Type B pancreatic cell (in vitro differentiated cells): ENCODE measurements around the gene ADARB1. TPM values are rescaled to one million over a fixed set of nuclear protein-coding genes. Genes with fewer than 3 reads are reported as not detected.

Experiments
- DNase-seq: peaks from one replicate; pipeline ENCODE4 v3.0.0; 2021; ENCODE audit warnings: mixed read lengths; ENCODE audit not compliant: unreplicated experiment; ENCODE audit errors: extremely low spot score
- H3K27ac Mint-ChIP-seq: 2 replicates; pipeline ENCODE4 v1.8.0; 2021; ENCODE audit warnings: mild to moderate bottlenecking, mixed read lengths
- H3K27me3 Mint-ChIP-seq: 2 replicates; pipeline ENCODE4 v1.8.0; 2021; ENCODE audit warnings: mixed read lengths
- H3K36me3 Mint-ChIP-seq: 2 replicates; pipeline ENCODE4 v1.8.0; 2021; ENCODE audit warnings: mixed read lengths
- H3K4me1 Mint-ChIP-seq: one replicate; pipeline ENCODE4 v1.8.0; 2021; ENCODE audit warnings: mixed read lengths; ENCODE audit not compliant: unreplicated experiment
- H3K4me3 Mint-ChIP-seq: 2 replicates; pipeline ENCODE4 v1.8.0; 2021; ENCODE audit warnings: mild to moderate bottlenecking, mixed read lengths
- H3K9me3 Mint-ChIP-seq: 2 replicates; pipeline ENCODE4 v1.8.0; 2021; ENCODE audit warnings: mixed read lengths
- CTCF ChIP-seq: fragments of 200-600 bp; sonication (generic); conservative IDR thresholded peaks from 2 replicates; pipeline ENCODE4 v1.5.0; 2021; ENCODE audit warnings: antibody characterized with exemption, mild to moderate bottlenecking
- total RNA-seq: library from RNA; stranded (reverse); gene quantifications from 2 replicates; pipeline ENCODE4 v1.2.1, GENCODE V29; 2021; ENCODE audit warnings: low replicate concordance

Gene ADARB1
- total RNA-seq, 1 donor from 2014 or later: 20.7 TPM

GRCh38 chr21:45203983-45204382 lies 129.6 kb downstream of the ADARB1 start:
- no peak overlapping the region for H3K27ac Mint-ChIP-seq
- TF ChIP-seq CTCF: no peak

GRCh38 chr21:45204395-45204794 lies 130.0 kb downstream of the ADARB1 start:
- no peak for TF ChIP-seq CTCF
- no peak overlapping the region for H3K4me3 Mint-ChIP-seq
- no peaks in the 10 kb centered on the region for H3K36me3 Mint-ChIP-seq
- H3K9me3 Mint-ChIP-seq: no peaks in the 10 kb centered on the region
- no peaks in the 10 kb centered on the region for H3K27me3 Mint-ChIP-seq
- H3K4me1 Mint-ChIP-seq: no peaks in the 10 kb centered on the region
- no peak for DNase-seq
- H3K27ac Mint-ChIP-seq: no peak overlapping the region

More at GRCh38 chr21:45203983-45204382, 129.6 kb downstream of the ADARB1 start:
- Mint-ChIP-seq H3K9me3 (no peaks in the 10 kb centered on the region), H3K27me3 (no peaks in the 10 kb centered on the region), H3K36me3 (no peaks in the 10 kb centered on the region), H3K4me1 (no peaks in the 10 kb centered on the region), H3K4me3 (no peak overlapping the region)
- DNase-seq: no peak

GRCh38 chr21:45207839-45208626 lies 133.7 kb downstream of the ADARB1 start:
- no peak for DNase-seq
- H3K27ac Mint-ChIP-seq: no peak overlapping the region
- H3K4me1 Mint-ChIP-seq: no peaks in the 10 kb centered on the region
- H3K36me3 Mint-ChIP-seq: peaks cover 7% of the 10 kb centered on the region
- TF ChIP-seq CTCF: no peak
- H3K9me3 Mint-ChIP-seq: no peaks in the 10 kb centered on the region
- H3K4me3 Mint-ChIP-seq: no peak overlapping the region
- H3K27me3 Mint-ChIP-seq: no peaks in the 10 kb centered on the region

- Mint-ChIP-seq H3K27me3 (no peaks in the 10 kb centered on the region), H3K4me1 (no peaks in the 10 kb centered on the region), H3K9me3 (no peaks in the 10 kb centered on the region), H3K27ac (no peak overlapping the region), H3K36me3 (peaks cover 7% of the 10 kb centered on the region), H3K4me3 (no peak overlapping the region)
- TF ChIP-seq CTCF: no peak
- DNase-seq: no peak
Observed at GRCh38 chr21:45208627-45208951, 134.2 kb downstream of the ADARB1 start.

- no peaks in the 10 kb centered on the region for H3K27me3 Mint-ChIP-seq
- no peak for DNase-seq
- H3K27ac Mint-ChIP-seq: no peak overlapping the region
- no peaks in the 10 kb centered on the region for H3K9me3 Mint-ChIP-seq
- H3K4me3 Mint-ChIP-seq: no peak overlapping the region
- no peak for TF ChIP-seq CTCF
- no peaks in the 10 kb centered on the region for H3K4me1 Mint-ChIP-seq
- peaks cover 7% of the 10 kb centered on the region for H3K36me3 Mint-ChIP-seq
Observed at GRCh38 chr21:45209046-45209445, 134.7 kb downstream of the ADARB1 start.
